Testis (tissue), 3 donors: ENCODE measurements around the gene TRPC4. TPM values are rescaled to one million over a fixed set of nuclear protein-coding genes. Genes with fewer than 3 reads are reported as not detected.

Experiments
- DNase-seq: peaks from one replicate; pipeline ENCODE4 v3.0.0-alpha.2; 2019
- H3K27ac ChIP-seq, 2 donors: fragments of 200-600 bp; sonication (generic); one replicate each; pipeline ENCODE4 v1.5.1; 2019
- H3K27me3 ChIP-seq: fragments of 200-600 bp; sonication (generic); one replicate; pipeline ENCODE4 v1.5.1; 2019
- H3K36me3 ChIP-seq: fragments of 200-600 bp; sonication (generic); one replicate; pipeline ENCODE4 v1.5.1; 2017; ENCODE audit warnings: low read depth; ENCODE audit errors: missing control alignments
- H3K4me1 ChIP-seq: fragments of 200-600 bp; sonication (generic); one replicate; pipeline ENCODE4 v1.5.1; 2019
- H3K4me3 ChIP-seq, 2 donors: fragments of 200-600 bp; sonication (generic); one replicate each; pipeline ENCODE4 v1.5.1; 2017 to 2019
- H3K9me3 ChIP-seq: fragments of 200-600 bp; sonication (generic); one replicate; pipeline ENCODE4 v1.5.1; 2017
- POLR2A ChIP-seq: fragments of 450-650 bp; IDR thresholded peaks from one replicate; pipeline ENCODE4 v1.6.1; 2017; ENCODE audit warnings: antibody characterized with exemption, mild to moderate bottlenecking, moderate library complexity
- WGBS, 2 donors: methylation state at CpG; one replicate each; pipeline ENCODE4 v1.1.5; 2018; 5-methylcytosine and 5-hydroxymethylcytosine counted together
- intact Hi-C: fragments of 100-400 bp; cut with DNase I; formaldehyde crosslinking; loops from one replicate; pipeline ENCODE4 v1.15.1; 2023; ENCODE audit warnings: low total_unique reads
- polyA plus RNA-seq: library from polyadenylated mRNA; stranded (reverse); fragments of 350-450 nt; fragmentation: Illumina TruSeq; extraction: RNeasy Lipid Tissue Mini Kit (QIAGEN cat#74804); gene quantifications from one replicate; pipeline ENCODE4 v1.2.3, GENCODE V29; 2014; ENCODE audit warnings: low read depth, low replicate concordance; ENCODE audit not compliant: insufficient read depth
- total RNA-seq, 2 donors: library from RNA; depleted of rRNA; stranded (reverse); fragments of >200 nt; gene quantifications; one replicate each; pipeline ENCODE4 v1.2.3, GENCODE V29; 2016
- TF ChIP-seq, protein P1 (sequence below), 3 experiments: fragments of 450-650 bp in 2 of 3; fragments of 200-600 bp in 1 of 3; sonication (generic) in 1 of 3; IDR thresholded peaks; one replicate each; pipeline ENCODE4 v1.5.1; 2016 to 2019; ENCODE audit warnings: antibody characterized with exemption in 3 of 3, mild to moderate bottlenecking in 2 of 3, moderate library complexity in 1 of 3

TRPC4 gene
- total and polyA plus RNA-seq, 3 donors from 2014 or later: 0.06 to 0.12 TPM; not detected in 1

DNA sequence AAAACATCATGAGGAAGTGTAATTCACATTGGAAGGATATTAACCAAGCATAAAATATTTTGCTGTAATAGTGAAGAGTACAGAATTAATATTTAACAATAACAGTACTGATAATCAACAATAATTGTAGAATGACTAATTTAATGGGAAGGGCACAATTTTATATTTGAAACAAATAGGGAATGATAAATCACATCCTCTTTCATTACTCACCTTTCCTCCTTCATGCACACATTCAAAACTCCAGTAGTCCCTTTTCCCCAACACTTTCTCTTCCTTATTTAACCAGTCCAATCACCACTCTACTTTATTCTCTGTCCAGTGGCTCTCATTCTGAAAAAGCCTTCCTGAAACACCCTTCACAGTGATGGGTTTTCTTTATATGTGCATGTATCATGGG, 160.3 kb downstream of the TRPC4 start:
- Histone ChIP-seq H3K27me3 (no peaks in the 10 kb centered on the region), H3K9me3 (no peaks in the 10 kb centered on the region), H3K4me1 (no peaks in the 10 kb centered on the region), H3K4me3 (no peak overlapping the region), H3K27ac (no peak overlapping the region), H3K36me3 (no peaks in the 10 kb centered on the region)
- intact Hi-C loops: no loop called here
- no peak for TF ChIP-seq POLR2A
- TF ChIP-seq, protein P1, sequence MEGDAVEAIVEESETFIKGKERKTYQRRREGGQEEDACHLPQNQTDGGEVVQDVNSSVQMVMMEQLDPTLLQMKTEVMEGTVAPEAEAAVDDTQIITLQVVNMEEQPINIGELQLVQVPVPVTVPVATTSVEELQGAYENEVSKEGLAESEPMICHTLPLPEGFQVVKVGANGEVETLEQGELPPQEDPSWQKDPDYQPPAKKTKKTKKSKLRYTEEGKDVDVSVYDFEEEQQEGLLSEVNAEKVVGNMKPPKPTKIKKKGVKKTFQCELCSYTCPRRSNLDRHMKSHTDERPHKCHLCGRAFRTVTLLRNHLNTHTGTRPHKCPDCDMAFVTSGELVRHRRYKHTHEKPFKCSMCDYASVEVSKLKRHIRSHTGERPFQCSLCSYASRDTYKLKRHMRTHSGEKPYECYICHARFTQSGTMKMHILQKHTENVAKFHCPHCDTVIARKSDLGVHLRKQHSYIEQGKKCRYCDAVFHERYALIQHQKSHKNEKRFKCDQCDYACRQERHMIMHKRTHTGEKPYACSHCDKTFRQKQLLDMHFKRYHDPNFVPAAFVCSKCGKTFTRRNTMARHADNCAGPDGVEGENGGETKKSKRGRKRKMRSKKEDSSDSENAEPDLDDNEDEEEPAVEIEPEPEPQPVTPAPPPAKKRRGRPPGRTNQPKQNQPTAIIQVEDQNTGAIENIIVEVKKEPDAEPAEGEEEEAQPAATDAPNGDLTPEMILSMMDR (IDR thresholded peaks at IDR 0.05): no peak
- no peak for DNase-seq

DNA sequence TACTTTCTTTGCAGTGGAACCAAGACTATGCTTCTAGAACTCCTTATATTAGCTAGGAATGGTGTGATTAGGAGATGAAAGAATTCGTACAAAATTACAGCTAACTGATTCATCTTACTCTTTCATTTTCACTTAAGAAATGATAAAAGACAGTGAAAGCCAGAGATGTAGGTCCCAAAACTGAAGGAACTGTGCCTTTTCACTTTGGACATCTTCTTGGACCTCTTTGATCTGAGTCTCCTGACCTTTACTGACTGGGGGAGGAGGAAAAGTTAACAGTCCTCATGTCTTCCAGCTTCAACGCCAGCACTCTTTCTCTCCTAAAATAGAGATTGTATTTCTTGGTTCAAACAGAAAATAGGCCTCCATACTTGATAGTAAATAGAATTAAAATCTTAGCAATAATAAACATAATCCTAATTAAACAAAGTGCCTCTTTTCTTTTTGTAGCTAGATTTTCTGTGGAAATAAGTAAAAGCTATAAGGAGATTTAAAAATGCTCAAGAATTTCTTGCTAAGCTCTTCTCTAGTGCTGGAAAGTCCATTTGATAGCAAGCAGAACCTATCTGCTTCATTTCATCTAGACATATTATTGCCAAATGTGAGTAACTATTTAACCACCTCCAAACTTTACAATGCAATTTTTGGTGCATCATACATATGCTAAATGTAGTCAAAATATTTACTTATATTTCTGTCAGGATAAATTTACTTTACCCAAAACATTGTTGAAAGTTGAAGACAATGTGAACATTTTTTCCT, 161.7 kb downstream of the TRPC4 start:
- Histone ChIP-seq H3K9me3 (no peaks in the 10 kb centered on the region), H3K4me1 (no peaks in the 10 kb centered on the region), H3K27ac (no peak overlapping the region), H3K4me3 (no peak overlapping the region), H3K36me3 (no peaks in the 10 kb centered on the region), H3K27me3 (no peaks in the 10 kb centered on the region)
- intact Hi-C loops: no loop called here
- DNase-seq: no peak
- WGBS, 2 donors: 63 to 67% methylated on average over 2 of the region's 2 CpGs
- TF ChIP-seq, protein P1 (IDR thresholded peaks at IDR 0.05): no peak
- no peak for TF ChIP-seq POLR2A

DNA sequence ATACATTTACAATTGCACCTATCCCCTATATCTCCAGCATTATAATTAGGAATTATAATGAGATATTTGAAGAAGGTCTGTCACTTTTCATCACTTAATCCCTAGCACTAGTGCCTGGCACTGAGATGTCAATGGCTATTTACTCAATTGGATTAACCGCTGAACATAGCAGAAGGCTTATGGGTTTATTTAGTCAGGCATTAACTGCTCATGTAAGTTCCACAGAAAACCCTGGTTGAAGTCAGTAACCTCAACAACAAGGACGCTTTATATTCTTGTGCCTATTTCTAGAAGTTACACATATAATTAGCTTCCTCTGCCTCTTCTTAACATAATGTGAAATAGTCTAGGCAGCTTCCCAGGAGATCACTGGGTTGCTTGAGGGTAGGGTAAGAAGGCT, 163.5 kb downstream of the TRPC4 start:
- no peak overlapping the region for H3K27ac ChIP-seq
- no peak overlapping the region for H3K4me3 ChIP-seq
- WGBS, 2 donors: 80 to 94% methylated on average over 2 of the region's 2 CpGs
- DNase-seq: no peak
- H3K9me3 ChIP-seq: no peaks in the 10 kb centered on the region
- H3K27me3 ChIP-seq: no peaks in the 10 kb centered on the region
- no peaks in the 10 kb centered on the region for H3K4me1 ChIP-seq
- H3K36me3 ChIP-seq: no peaks in the 10 kb centered on the region
- intact Hi-C loops: no loop called here
- TF ChIP-seq, protein P1 (IDR thresholded peaks at IDR 0.05): no peak
- no peak for TF ChIP-seq POLR2A

DNA sequence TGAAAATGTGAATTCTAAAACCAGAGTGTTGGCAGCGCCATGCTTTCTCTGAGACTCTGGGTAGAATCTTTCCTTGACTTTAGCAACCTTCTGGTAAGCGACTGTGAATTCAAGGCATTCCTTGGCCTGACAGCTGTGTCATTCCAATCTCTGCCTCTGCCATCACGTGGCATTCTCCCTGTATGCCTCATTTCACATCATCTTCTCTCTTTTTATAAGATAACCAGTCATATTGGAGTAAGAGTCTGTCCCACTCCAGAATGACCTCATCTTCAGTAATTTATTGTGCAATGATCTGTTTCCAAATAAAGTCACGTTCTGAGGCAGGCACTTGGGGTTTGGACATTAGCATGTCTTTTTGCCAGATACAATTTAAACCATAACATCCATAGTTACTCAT, 167.6 kb downstream of the TRPC4 start:
- no peaks in the 10 kb centered on the region for H3K27me3 ChIP-seq
- WGBS, 2 donors: 77 to 83% methylated on average over 4 of the region's 4 CpGs
- no peak overlapping the region for H3K4me3 ChIP-seq
- H3K9me3 ChIP-seq: no peaks in the 10 kb centered on the region
- intact Hi-C loops: no loop called here
- no peak overlapping the region for H3K27ac ChIP-seq
- DNase-seq: no peak
- no peaks in the 10 kb centered on the region for H3K4me1 ChIP-seq
- H3K36me3 ChIP-seq: no peaks in the 10 kb centered on the region
- TF ChIP-seq, protein P1 (IDR thresholded peaks at IDR 0.05): no peak
- no peak for TF ChIP-seq POLR2A

DNA sequence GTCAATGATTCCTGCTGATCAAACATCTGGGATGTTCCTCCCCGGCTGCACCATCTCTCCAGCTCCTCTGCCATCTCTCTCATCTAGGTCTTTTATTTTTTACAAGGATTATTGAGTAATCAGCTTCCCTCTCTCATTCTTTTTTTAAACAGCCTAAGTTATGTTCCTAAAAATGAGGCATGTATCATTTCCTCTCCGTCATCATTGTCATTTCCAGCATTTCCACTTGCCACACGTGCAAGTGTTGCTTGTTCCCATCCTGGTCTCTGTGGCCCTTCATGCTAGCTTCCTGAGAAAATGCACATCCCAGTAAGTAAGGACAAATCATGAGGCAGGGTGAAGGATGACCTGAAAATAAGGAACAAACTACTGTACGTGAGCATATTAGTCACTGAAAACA, 168.3 kb downstream of the TRPC4 start:
- Histone ChIP-seq H3K4me1 (no peaks in the 10 kb centered on the region), H3K4me3 (no peak overlapping the region), H3K27ac (no peak overlapping the region), H3K27me3 (no peaks in the 10 kb centered on the region), H3K36me3 (no peaks in the 10 kb centered on the region), H3K9me3 (no peaks in the 10 kb centered on the region)
- intact Hi-C loops: no loop called here
- whole genome bisulfite sequencing, 2 donors: 70 to 74% methylated on average over 4 of the region's 4 CpGs
- DNase-seq: no peak
- no peak for TF ChIP-seq POLR2A
- TF ChIP-seq, protein P1 (IDR thresholded peaks at IDR 0.05): no peak
